Lung (tissue), 12 donors: Measurements from ENCODE around the gene FEV. TPM values are rescaled to one million over a fixed set of nuclear protein-coding genes. Genes with fewer than 3 reads are reported as not detected.
A peak's percentile ranks its signal among the peaks of the same experiment; 100 is the strongest.

Experiments
- ATAC-seq: fragments of 200-7000 bp; cut with Tn5 transposase; one replicate; pipeline ENCODE4 v1.9.1; 2020; ENCODE audit warnings: moderate number of reproducible peaks; ENCODE audit not compliant: insufficient read depth, low FRiP score
- DNase-seq, 3 donors: peaks; one replicate each; pipeline ENCODE4 v3.0.0-alpha.2; 2013 to 2017
- H3K27ac ChIP-seq, 2 donors: one replicate each; pipeline ENCODE4 v1.5.1; 2013; ENCODE audit warnings: mild to moderate bottlenecking in 2 of 2, moderate library complexity in 2 of 2, control low read depth in 1 of 2, inconsistent platforms in 1 of 2, low read depth in 1 of 2, low read length in 1 of 2
- H3K27me3 ChIP-seq, 3 donors: one replicate each; pipeline ENCODE4 v1.5.1; 2013; ENCODE audit warnings: low read length in 2 of 3; ENCODE audit not compliant: control insufficient read depth in 3 of 3, insufficient read depth in 3 of 3
- H3K36me3 ChIP-seq, 4 donors: one replicate each; pipeline ENCODE4 v1.5.1; 2013; ENCODE audit warnings: low read length in 4 of 4, mild to moderate bottlenecking in 1 of 4, moderate library complexity in 1 of 4; ENCODE audit not compliant: control insufficient read depth in 4 of 4, insufficient read depth in 4 of 4
- H3K4me1 ChIP-seq, 5 donors: one replicate each; pipeline ENCODE4 v1.5.1; 2013; ENCODE audit warnings: low read length in 5 of 5, mild to moderate bottlenecking in 2 of 5, moderate library complexity in 1 of 5; ENCODE audit not compliant: control insufficient read depth in 5 of 5, insufficient read depth in 5 of 5
- H3K4me3 ChIP-seq: one replicate; pipeline ENCODE4 v1.5.1; 2013; ENCODE audit warnings: mild to moderate bottlenecking, control low read depth, moderate library complexity
- H3K9ac ChIP-seq, 2 donors: one replicate each; pipeline ENCODE4 v1.5.1; 2013; ENCODE audit warnings: low read length in 2 of 2, control low read depth in 1 of 2; ENCODE audit not compliant: insufficient read depth in 1 of 2
- H3K9me3 ChIP-seq, 4 donors: one replicate each; pipeline ENCODE4 v1.5.1; 2013; ENCODE audit warnings: low read length in 3 of 4, mild to moderate bottlenecking in 1 of 4, moderate library complexity in 1 of 4; ENCODE audit not compliant: control insufficient read depth in 4 of 4, insufficient read depth in 3 of 4
- WGBS, 2 donors: extraction: QIAGEN DNeasy Blood & Tissue Kit; methylation state at CpG; one replicate each; pipeline ENCODE4 v1.1.7; 2013; 5-methylcytosine and 5-hydroxymethylcytosine counted together
- polyA plus RNA-seq, 2 donors: library from polyadenylated mRNA; stranded (reverse); fragments of 200-250 nt; gene quantifications; one replicate each; pipeline ENCODE4 v1.2.1, GENCODE V29; 2013
- total RNA-seq, 2 donors: library from RNA; depleted of rRNA in 1 of 2; stranded (reverse); fragments of >200 nt in 1 of 2; gene quantifications; one replicate each; pipeline ENCODE4 v1.2.1, GENCODE V29; 2014 to 2021
- TF ChIP-seq, protein P1 (sequence below): IDR thresholded peaks from 2 replicates; pipeline ENCODE4 v1.5.1; 2012; ENCODE audit warnings: mild to moderate bottlenecking; ENCODE audit errors: control extremely low read depth, extremely low read depth
- donor health status: control.
- donor health status: control.
- donor health status: Bipolar disorder and iron deficiency.
- donor health status: healthy.
- donor health status: DM: yes; HTN: yes; CAD: no.

FEV gene
- total and polyA plus RNA-seq, 4 donors, result not detected

GRCh38 chr2:218980735-218981389, 4.1 kb downstream of the FEV start:
- H3K9ac ChIP-seq, result no peak overlapping the region
- no peaks in the 10 kb centered on the region for H3K9me3 ChIP-seq
- no peaks in the 10 kb centered on the region for H3K36me3 ChIP-seq
- TF ChIP-seq, protein P1, sequence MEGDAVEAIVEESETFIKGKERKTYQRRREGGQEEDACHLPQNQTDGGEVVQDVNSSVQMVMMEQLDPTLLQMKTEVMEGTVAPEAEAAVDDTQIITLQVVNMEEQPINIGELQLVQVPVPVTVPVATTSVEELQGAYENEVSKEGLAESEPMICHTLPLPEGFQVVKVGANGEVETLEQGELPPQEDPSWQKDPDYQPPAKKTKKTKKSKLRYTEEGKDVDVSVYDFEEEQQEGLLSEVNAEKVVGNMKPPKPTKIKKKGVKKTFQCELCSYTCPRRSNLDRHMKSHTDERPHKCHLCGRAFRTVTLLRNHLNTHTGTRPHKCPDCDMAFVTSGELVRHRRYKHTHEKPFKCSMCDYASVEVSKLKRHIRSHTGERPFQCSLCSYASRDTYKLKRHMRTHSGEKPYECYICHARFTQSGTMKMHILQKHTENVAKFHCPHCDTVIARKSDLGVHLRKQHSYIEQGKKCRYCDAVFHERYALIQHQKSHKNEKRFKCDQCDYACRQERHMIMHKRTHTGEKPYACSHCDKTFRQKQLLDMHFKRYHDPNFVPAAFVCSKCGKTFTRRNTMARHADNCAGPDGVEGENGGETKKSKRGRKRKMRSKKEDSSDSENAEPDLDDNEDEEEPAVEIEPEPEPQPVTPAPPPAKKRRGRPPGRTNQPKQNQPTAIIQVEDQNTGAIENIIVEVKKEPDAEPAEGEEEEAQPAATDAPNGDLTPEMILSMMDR, result no peak
- peaks cover 0 to 27% (median 6%) of the 10 kb centered on the region in 5 donors for H3K4me1 ChIP-seq
- H3K4me3 ChIP-seq, result no peak overlapping the region
- whole genome bisulfite sequencing, 2 donors, result 3 to 4% methylated on average over 26 of the region's 26 CpGs
- peak in 1 of 3 donors; percentile 12 for DNase-seq
- ATAC-seq, result no peak
- H3K27me3 ChIP-seq, result peaks cover 7 to 79% (median 69%) of the 10 kb centered on the region in 3 donors
- no peak overlapping the region for H3K27ac ChIP-seq

DNA sequence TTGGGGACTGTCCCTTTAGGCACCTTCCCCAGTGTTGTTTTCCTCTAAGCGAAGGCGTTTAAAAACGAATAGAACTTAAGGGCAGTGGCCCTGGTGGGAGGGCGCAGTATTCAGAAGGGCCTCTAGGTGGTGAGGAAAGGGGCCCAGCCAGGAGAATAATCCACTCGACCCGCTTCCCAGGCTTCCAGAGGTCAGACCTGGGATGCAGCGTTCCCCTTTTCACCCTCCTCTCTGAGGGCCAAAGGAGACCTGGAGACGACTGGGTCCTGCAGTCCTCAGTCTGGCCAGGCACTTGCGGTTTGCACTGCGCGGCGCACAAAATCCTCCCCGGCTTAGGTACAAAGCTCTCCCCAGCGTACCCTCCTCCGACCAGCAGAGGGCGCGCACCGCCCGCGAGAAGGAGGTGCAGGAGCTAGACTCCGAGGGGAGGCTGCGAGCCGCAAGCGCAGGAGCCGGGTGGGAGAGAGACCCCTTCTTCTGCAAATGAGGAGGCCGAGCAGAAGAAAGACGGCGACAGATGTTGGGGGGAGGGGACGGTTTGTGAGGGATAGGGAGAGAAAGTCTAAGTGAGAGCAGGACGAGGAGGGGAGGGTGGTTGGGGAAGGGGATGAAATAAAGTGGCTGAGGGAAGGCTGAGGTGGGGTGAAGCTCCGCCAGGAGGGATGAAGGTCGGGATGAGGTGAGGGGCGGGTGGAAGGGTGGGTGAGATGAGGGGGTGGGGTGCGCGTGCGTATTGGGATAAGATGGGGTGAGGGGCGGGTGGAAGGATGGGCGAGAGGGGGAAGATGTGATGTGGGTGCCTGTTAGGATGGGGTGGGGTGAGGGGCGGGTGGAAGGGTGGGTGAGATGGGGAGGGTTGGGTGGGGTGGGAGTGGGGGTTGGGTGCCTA, 4.9 kb downstream of the FEV start:
- H3K27ac ChIP-seq, result no peak overlapping the region
- TF ChIP-seq, protein P1, result peak; percentile 67
- no peak overlapping the region for H3K9ac ChIP-seq
- ATAC-seq (peak; percentile 88), DNase-seq (peak; percentile 74 to 82 (median 80))
- WGBS, 2 donors, result 4% methylated on average over 38 to 39 of the region's 39 CpGs
- peaks cover 7 to 77% (median 65%) of the 10 kb centered on the region in 3 donors for H3K27me3 ChIP-seq
- H3K9me3 ChIP-seq, result no peaks in the 10 kb centered on the region
- H3K4me1 ChIP-seq, result peaks cover 0 to 24% (median 6%) of the 10 kb centered on the region in 5 donors
- no peak overlapping the region for H3K4me3 ChIP-seq
- no peaks in the 10 kb centered on the region for H3K36me3 ChIP-seq

- ATAC-seq (no peak), DNase-seq (no peak)
- 61 to 74% methylated on average over 4 of the region's 4 CpGs for WGBS, 2 donors
- Histone ChIP-seq H3K27ac (no peak overlapping the region), H3K36me3 (no peaks in the 10 kb centered on the region), H3K27me3 (peaks cover 11 to 61% (median 46%) of the 10 kb centered on the region in 3 donors), H3K4me1 (peaks cover 0 to 3% (median 0%) of the 10 kb centered on the region in 5 donors), H3K4me3 (no peak overlapping the region), H3K9ac (no peak overlapping the region), H3K9me3 (peaks cover 0 to 5% (median 0%) of the 10 kb centered on the region in 4 donors)
- TF ChIP-seq, protein P1, result no peak
Measured at GRCh38 chr2:218975060-218975777, 9.8 kb downstream of the FEV start.
